Measurements from ENCODE around the gene KCP. TPM values are rescaled to one million over a fixed set of nuclear protein-coding genes. Genes with fewer than 3 reads are reported as not detected.

KCP gene
- polyA plus RNA-seq, 1 donor (not counting 4 experiments of a cell fraction or from before 2014, with no cell fraction given) = not detected

DNA sequence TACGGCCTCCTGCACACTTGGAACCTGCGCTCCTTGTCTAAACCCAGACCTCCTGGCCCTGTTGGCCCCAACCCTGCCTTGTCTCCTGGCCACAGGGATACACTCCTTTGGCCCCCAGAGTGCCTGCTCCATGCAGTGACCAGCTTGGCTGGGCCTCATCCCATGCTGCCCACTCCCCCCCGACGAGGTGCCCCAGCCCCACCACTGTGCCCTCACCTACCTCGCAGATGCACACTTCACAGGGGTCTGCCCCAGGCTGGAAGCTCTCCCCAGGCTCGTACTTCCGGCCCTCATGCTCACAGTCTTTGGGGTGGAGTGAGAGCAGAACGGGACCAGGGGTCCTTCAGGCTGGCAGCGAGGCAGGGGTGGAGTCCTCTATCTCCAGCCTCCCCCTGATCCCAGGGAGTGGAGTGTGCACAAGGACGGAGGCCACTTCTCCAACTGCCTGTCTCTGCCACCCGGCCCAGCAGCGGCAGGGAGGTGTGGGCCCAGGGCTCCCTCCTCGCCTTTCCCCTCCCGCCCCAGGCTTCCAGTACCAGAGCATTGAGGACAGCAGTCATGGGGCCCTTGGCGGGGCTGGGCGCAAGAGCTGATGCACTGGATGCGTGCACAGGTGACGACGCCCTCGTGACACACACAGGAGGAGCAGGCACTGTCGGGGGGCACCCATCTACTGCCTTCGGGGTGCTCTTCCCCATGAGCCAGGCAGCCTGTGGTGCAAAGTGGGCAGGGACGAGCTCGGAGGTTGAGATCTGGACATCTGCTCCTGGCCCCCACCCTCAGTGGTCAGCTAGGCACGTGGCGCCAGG lies 25.7 kb downstream of the KCP start:
- TF ChIP-seq, protein P1, sequence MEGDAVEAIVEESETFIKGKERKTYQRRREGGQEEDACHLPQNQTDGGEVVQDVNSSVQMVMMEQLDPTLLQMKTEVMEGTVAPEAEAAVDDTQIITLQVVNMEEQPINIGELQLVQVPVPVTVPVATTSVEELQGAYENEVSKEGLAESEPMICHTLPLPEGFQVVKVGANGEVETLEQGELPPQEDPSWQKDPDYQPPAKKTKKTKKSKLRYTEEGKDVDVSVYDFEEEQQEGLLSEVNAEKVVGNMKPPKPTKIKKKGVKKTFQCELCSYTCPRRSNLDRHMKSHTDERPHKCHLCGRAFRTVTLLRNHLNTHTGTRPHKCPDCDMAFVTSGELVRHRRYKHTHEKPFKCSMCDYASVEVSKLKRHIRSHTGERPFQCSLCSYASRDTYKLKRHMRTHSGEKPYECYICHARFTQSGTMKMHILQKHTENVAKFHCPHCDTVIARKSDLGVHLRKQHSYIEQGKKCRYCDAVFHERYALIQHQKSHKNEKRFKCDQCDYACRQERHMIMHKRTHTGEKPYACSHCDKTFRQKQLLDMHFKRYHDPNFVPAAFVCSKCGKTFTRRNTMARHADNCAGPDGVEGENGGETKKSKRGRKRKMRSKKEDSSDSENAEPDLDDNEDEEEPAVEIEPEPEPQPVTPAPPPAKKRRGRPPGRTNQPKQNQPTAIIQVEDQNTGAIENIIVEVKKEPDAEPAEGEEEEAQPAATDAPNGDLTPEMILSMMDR (optimal IDR thresholded peaks at IDR 0.05 in 1 of 3, IDR thresholded peaks at IDR 0.05 in 1 of 3, conservative IDR thresholded peaks at IDR 0.05 in 1 of 3; ENCODE audit: extremely low read depth in 1 of 3, insufficient read depth in 2 of 3, low read length in 3 of 3) = no peak
- TF ChIP-seq EZH2 (IDR thresholded peaks at IDR 0.05; ENCODE audit: low read length) = no peak
- H3K4me2 ChIP-seq (ENCODE audit: control insufficient read depth, extremely low read depth, insufficient read depth, low read depth, low read length) = no peak overlapping the region
- dilution Hi-C loops (cut with MboI; ENCODE audit: extremely low pct_ligation_motif_present, low sequenced_read_pairs) = no loop called here

DNA sequence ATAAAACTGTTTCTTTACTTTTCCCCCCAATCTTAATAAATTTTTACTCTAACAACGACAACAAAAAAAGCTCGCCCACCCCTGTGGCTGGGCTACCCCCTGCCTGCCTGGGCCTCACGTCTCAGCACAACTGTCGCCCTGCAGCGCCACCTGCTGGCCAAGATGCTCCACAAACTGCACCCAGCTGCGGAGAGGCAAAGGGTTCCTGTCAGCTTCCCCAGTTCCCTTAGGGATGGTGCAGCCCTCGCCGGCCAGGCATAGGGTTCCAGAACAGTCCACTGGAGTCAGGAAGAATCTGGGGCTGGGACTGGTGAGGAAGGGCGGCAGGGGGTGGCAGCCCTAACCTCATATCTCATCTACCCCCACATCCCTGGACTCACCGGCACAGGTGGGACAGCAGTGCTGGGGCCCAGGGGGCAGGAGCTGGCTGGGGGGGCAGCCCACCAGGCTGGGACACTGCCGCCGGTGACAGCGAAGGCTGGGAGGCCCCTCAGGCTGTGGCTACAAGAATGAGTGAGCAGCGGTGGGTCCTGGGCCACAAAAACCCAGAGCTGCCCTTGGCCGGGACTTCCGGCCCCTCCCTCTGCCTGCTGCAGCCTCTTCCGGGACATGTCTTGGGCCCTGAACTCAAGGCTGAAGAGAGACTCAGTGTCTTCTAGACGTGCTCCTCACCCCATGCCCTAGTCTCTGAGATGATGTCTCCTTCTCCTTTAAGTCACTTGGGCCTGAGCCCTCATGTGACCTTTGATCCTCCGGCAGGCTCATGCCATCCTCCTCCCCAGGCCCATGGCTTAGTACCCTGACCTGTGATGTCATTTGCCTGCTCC lies 26.7 kb downstream of the KCP start:
- Histone ChIP-seq H3K4me3 (ENCODE audit: control insufficient read depth in 2 of 3, extremely low read depth in 1 of 3, insufficient read depth in 2 of 3, low read depth in 1 of 3, low read length in 3 of 3) (no peak overlapping the region), H2AFZ (ENCODE audit: control insufficient read depth, low read length) (no peak overlapping the region), H3K4me2 (ENCODE audit: control insufficient read depth, extremely low read depth, insufficient read depth, low read depth, low read length) (no peak overlapping the region), H3K79me2 (ENCODE audit: control insufficient read depth, insufficient read depth, low read length) (no peaks in the 10 kb centered on the region), H3K9ac (ENCODE audit: control insufficient read depth, extremely low read depth, insufficient read depth, low read length) (no peak overlapping the region), H3K9me3 (ENCODE audit: control insufficient read depth, low read depth, low read length) (peaks cover 2% of the 10 kb centered on the region), H3K27me3 (ENCODE audit: control insufficient read depth, extremely low read depth, insufficient read depth, low read length) (no peaks in the 10 kb centered on the region), H3K4me1 (ENCODE audit: control insufficient read depth, extremely low read depth, insufficient read depth, low read length) (peaks cover 2% of the 10 kb centered on the region), H3K27ac (ENCODE audit: control insufficient read depth, insufficient read depth, low read length) (no peak overlapping the region), H3K36me3 (ENCODE audit: control insufficient read depth in 2 of 2, extremely low read depth in 1 of 2, insufficient read depth in 2 of 2, low read length in 2 of 2) (no peaks in the 10 kb centered on the region), H3K9me1 (ENCODE audit: control insufficient read depth, extremely low read depth, insufficient read depth, low read length) (no peaks in the 10 kb centered on the region), H4K20me1 (ENCODE audit: control insufficient read depth, extremely low read depth, insufficient read depth, low read length) (no peaks in the 10 kb centered on the region)
- no peak for FAIRE-seq
- dilution Hi-C loops (cut with MboI; ENCODE audit: extremely low pct_ligation_motif_present, low sequenced_read_pairs) = no loop called here
- TF ChIP-seq EZH2 (IDR thresholded peaks at IDR 0.05; ENCODE audit: low read length) = no peak
- TF ChIP-seq, protein P1 (optimal IDR thresholded peaks at IDR 0.05 in 1 of 3, IDR thresholded peaks at IDR 0.05 in 1 of 3, conservative IDR thresholded peaks at IDR 0.05 in 1 of 3; ENCODE audit: extremely low read depth in 1 of 3, insufficient read depth in 2 of 3, low read length in 3 of 3) = peak; percentile 87 to 96 (median 93)
- no peak for DNase-seq (ENCODE audit: low read depth, low spot score)

More for the DNA sequence above, 25.7 kb downstream of the KCP start:
- no peaks in the 10 kb centered on the region for H3K27me3 ChIP-seq (ENCODE audit: control insufficient read depth, extremely low read depth, insufficient read depth, low read length)
- no peak overlapping the region for H3K27ac ChIP-seq (ENCODE audit: control insufficient read depth, insufficient read depth, low read length)
- H3K79me2 ChIP-seq (ENCODE audit: control insufficient read depth, insufficient read depth, low read length) = no peaks in the 10 kb centered on the region
- peaks cover 2% of the 10 kb centered on the region for H3K9me3 ChIP-seq (ENCODE audit: control insufficient read depth, low read depth, low read length)
- DNase-seq (ENCODE audit: low read depth, low spot score) (no peak), FAIRE-seq (no peak)
- no peaks in the 10 kb centered on the region for H3K9me1 ChIP-seq (ENCODE audit: control insufficient read depth, extremely low read depth, insufficient read depth, low read length)
- H3K4me3 ChIP-seq (ENCODE audit: control insufficient read depth in 2 of 3, extremely low read depth in 1 of 3, insufficient read depth in 2 of 3, low read depth in 1 of 3, low read length in 3 of 3) = no peak overlapping the region
- no peak overlapping the region for H2AFZ ChIP-seq (ENCODE audit: control insufficient read depth, low read length)
- peaks cover 6% of the 10 kb centered on the region for H3K4me1 ChIP-seq (ENCODE audit: control insufficient read depth, extremely low read depth, insufficient read depth, low read length)
- H3K9ac ChIP-seq (ENCODE audit: control insufficient read depth, extremely low read depth, insufficient read depth, low read length) = no peak overlapping the region
- no peaks in the 10 kb centered on the region for H3K36me3 ChIP-seq (ENCODE audit: control insufficient read depth in 2 of 2, extremely low read depth in 1 of 2, insufficient read depth in 2 of 2, low read length in 2 of 2)
- no peaks in the 10 kb centered on the region for H4K20me1 ChIP-seq (ENCODE audit: control insufficient read depth, extremely low read depth, insufficient read depth, low read length)

Data from keratinocyte (primary cell).